Hematopoietic multipotent progenitor cell treated with erythropoietin and hydrocortisone succinate and interleukin-3 and kit ligand, for 8 days (in vitro differentiated cells): ENCODE data around the gene HS6ST3.
A peak's percentile ranks its signal among the peaks of the same experiment; 100 is the strongest.

Experiments
- DNase-seq: peaks from one replicate; pipeline ENCODE4 v3.0.0-alpha.2; 2015

Gene HS6ST3

GRCh38 chr13:96203471-96203870, 113.6 kb downstream of the HS6ST3 start:
- DNase-seq = no peak

- no peak for DNase-seq
Observed at GRCh38 chr13:96214824-96215445, 125.0 kb downstream of the HS6ST3 start.

GRCh38 chr13:96216543-96216942, 126.6 kb downstream of the HS6ST3 start:
- no peak for DNase-seq

- DNase-seq = no peak
Observed at GRCh38 chr13:96218475-96218874, 128.6 kb downstream of the HS6ST3 start.

GRCh38 chr13:96221471-96221870, 131.6 kb downstream of the HS6ST3 start:
- no peak for DNase-seq

GRCh38 chr13:96223231-96223630, 133.3 kb downstream of the HS6ST3 start:
- DNase-seq = no peak

GRCh38 chr13:96229356-96229755, 139.4 kb downstream of the HS6ST3 start:
- peak; percentile 46 for DNase-seq

- DNase-seq = no peak
Observed at GRCh38 chr13:96238241-96238640, 148.3 kb downstream of the HS6ST3 start.

GRCh38 chr13:96238861-96239260, 149.0 kb downstream of the HS6ST3 start:
- no peak for DNase-seq

- no peak for DNase-seq
Observed at GRCh38 chr13:96243376-96243775, 153.5 kb downstream of the HS6ST3 start.

GRCh38 chr13:96248103-96248502, 158.2 kb downstream of the HS6ST3 start:
- DNase-seq = no peak

- DNase-seq = no peak
Observed at GRCh38 chr13:96248996-96249395, 159.1 kb downstream of the HS6ST3 start.

- DNase-seq = no peak
Observed at GRCh38 chr13:96252903-96253302, 163.0 kb downstream of the HS6ST3 start.

GRCh38 chr13:96273196-96273595, 183.3 kb downstream of the HS6ST3 start:
- no peak for DNase-seq

GRCh38 chr13:96274046-96274445, 184.1 kb downstream of the HS6ST3 start:
- DNase-seq = no peak

GRCh38 chr13:96279904-96280303, 190.0 kb downstream of the HS6ST3 start:
- DNase-seq = no peak

GRCh38 chr13:96284971-96285370, 195.1 kb downstream of the HS6ST3 start:
- DNase-seq = no peak

GRCh38 chr13:96285729-96286128, 195.8 kb downstream of the HS6ST3 start:
- DNase-seq = no peak

GRCh38 chr13:96294930-96295881, 205.3 kb downstream of the HS6ST3 start:
- no peak for DNase-seq

- no peak for DNase-seq
Observed at GRCh38 chr13:96297360-96297759, 207.5 kb downstream of the HS6ST3 start.

GRCh38 chr13:96299235-96299634, 209.3 kb downstream of the HS6ST3 start:
- no peak for DNase-seq

GRCh38 chr13:96308568-96308967, 218.7 kb downstream of the HS6ST3 start:
- no peak for DNase-seq

- no peak for DNase-seq
Observed at GRCh38 chr13:96314974-96315373, 225.1 kb downstream of the HS6ST3 start.

GRCh38 chr13:96338030-96338429, 248.1 kb downstream of the HS6ST3 start:
- no peak for DNase-seq
